Measurements from ENCODE around the gene MRAP. TPM values are rescaled to one million over a fixed set of nuclear protein-coding genes. Genes with fewer than 3 reads are reported as not detected.

Gene MRAP
- total and polyA plus RNA-seq, 9 of the 15 experiments (the other 6 are each of a cell fraction or from before 2014, with no cell fraction given): 0.63 to 2.3 TPM; not detected in 7

- intact Hi-C loops (cut with micrococcal nuclease): loop anchor here (10.0 kb wide), 1 partner anchor 287 kb away; the partner anchor contains the start of gene TCP10L
These were observed 501 bp upstream of the MRAP start for GRCh38 chr21:32298148-32298559.

GRCh38 chr21:32299695-32300094 is 1.0 kb downstream of the MRAP start:
- no peak overlapping the region for H3K9ac ChIP-seq (ENCODE audit: insufficient read depth in 1 of 2, low read depth in 2 of 2, low read length in 2 of 2)
- POLR2A ChIA-PET: interaction anchor here (1.1 to 2.1 kb wide), 2 partner anchors 14 to 21 kb away, joined by 4 to 6 read pairs; partner anchors contain the start of gene MIS18A
- no peak overlapping the region for H3K27ac ChIP-seq (ENCODE audit: extremely low read depth, low read depth, low read length)
- no peak overlapping the region for H3K4me3 ChIP-seq
- peak; percentile 11 for FAIRE-seq
- H3K9me3 ChIP-seq (replicated peaks; ENCODE audit: control insufficient read depth, insufficient read depth, low read depth, low read length): peaks cover 6% of the 10 kb centered on the region
- in situ Hi-C loops (cut with MboI): no loop called here
- peaks cover 2 to 11% of the 10 kb centered on the region in 2 experiments; a peak in 4 of 5 replicates for H3K4me1 ChIP-seq (replicated peaks in 1 of 2; ENCODE audit: control insufficient read depth in 2 of 2, insufficient read depth in 2 of 2, low read length in 2 of 2)
- H3K4me2 ChIP-seq (ENCODE audit: insufficient read depth, low read length): no peak overlapping the region
- no peaks in the 10 kb centered on the region for H3K27me3 ChIP-seq (ENCODE audit: control insufficient read depth in 2 of 2, insufficient read depth in 2 of 2, low read length in 2 of 2)
- intact Hi-C loops (cut with micrococcal nuclease): loop anchor here (10.0 kb wide), 1 partner anchor 285 kb away; the partner anchor contains the start of gene TCP10L
- H3K36me3 ChIP-seq (ENCODE audit: control insufficient read depth, insufficient read depth, low read length): peaks cover 34% of the 10 kb centered on the region
- BruUV-seq (replicated peaks): no TSS peak
- no peaks in the 10 kb centered on the region for H4K20me1 ChIP-seq (replicated peaks; ENCODE audit: control insufficient read depth, insufficient read depth, low read length)
- no peak for DNase-seq (ENCODE audit: extremely low read depth in 1 of 4, low spot score in 3 of 4)
- WGBS (ENCODE audit: insufficient coverage, low coverage, missing lambda C conversion rate): 53% methylated on average over 6 of the region's 6 CpGs
- peaks cover 3% of the 10 kb centered on the region for H3K9me1 ChIP-seq (ENCODE audit: control insufficient read depth, insufficient read depth, low read length)
- H3K79me2 ChIP-seq (ENCODE audit: control insufficient read depth, insufficient read depth, low read length): no peaks in the 10 kb centered on the region
- TF ChIP-seq, protein P1, sequence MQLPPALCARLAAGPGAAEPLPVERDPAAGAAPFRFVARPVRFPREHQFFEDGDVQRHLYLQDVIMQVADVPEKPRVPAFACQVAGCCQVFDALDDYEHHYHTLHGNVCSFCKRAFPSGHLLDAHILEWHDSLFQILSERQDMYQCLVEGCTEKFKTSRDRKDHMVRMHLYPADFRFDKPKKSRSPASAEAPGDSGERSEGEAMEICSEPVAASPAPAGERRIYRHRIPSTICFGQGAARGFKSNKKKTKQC (CRISPR knock-in tag; IDR thresholded peaks at IDR 0.05): no peak
- no peak for TF ChIP-seq ZNF274 (IDR thresholded peaks at IDR 0.05; ENCODE audit: borderline replicate concordance, low read depth, low read length)
- TF ChIP-seq CBFA2T3 (IDR thresholded peaks at IDR 0.05): peak; percentile 18; the same call in 1 of the 2 replicates
- no peak for TF ChIP-seq DNMT1 (IDR thresholded peaks at IDR 0.05)
- peak; percentile 20 for TF ChIP-seq MEIS2 (IDR thresholded peaks at IDR 0.05; ENCODE audit: partially characterized antibody)
- peak; percentile 64 for TF ChIP-seq BHLHE40 (IDR thresholded peaks at IDR 0.05; ENCODE audit: low read length)
- TF ChIP-seq, protein P2, sequence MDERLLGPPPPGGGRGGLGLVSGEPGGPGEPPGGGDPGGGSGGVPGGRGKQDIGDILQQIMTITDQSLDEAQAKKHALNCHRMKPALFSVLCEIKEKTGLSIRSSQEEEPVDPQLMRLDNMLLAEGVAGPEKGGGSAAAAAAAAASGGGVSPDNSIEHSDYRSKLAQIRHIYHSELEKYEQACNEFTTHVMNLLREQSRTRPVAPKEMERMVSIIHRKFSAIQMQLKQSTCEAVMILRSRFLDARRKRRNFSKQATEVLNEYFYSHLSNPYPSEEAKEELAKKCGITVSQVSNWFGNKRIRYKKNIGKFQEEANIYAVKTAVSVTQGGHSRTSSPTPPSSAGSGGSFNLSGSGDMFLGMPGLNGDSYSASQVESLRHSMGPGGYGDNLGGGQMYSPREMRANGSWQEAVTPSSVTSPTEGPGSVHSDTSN (CRISPR knock-in tag; IDR thresholded peaks at IDR 0.05; ENCODE audit: low read depth): no peak
- TF ChIP-seq, protein P2 (tag; conservative IDR thresholded peaks at IDR 0.05; ENCODE audit: low read depth): 0 out of 2 replicates have a peak, but pooled peaks have one; percentile 23
- H2AFZ ChIP-seq (ENCODE audit: low read depth, low read length): no peak overlapping the region
- ATAC-seq: no peak
- CTCF ChIA-PET (ENCODE audit: low intra/inter-chr PET ratio): no interaction called here

More at GRCh38 chr21:32298148-32298559, 501 bp upstream of the MRAP start:
- WGBS (ENCODE audit: insufficient coverage, low coverage, missing lambda C conversion rate): 74% methylated on average over 6 of the region's 6 CpGs
- Histone ChIP-seq H3K4me3 (no peak overlapping the region), H3K27me3 (ENCODE audit: control insufficient read depth in 2 of 2, insufficient read depth in 2 of 2, low read length in 2 of 2) (no peaks in the 10 kb centered on the region), H3K9me3 (replicated peaks; ENCODE audit: control insufficient read depth, insufficient read depth, low read depth, low read length) (peaks cover 6% of the 10 kb centered on the region), H3K79me2 (ENCODE audit: control insufficient read depth, insufficient read depth, low read length) (no peaks in the 10 kb centered on the region), H2AFZ (ENCODE audit: low read depth, low read length) (no peak overlapping the region), H3K4me1 (replicated peaks in 1 of 2; ENCODE audit: control insufficient read depth in 2 of 2, insufficient read depth in 2 of 2, low read length in 2 of 2) (peaks cover 2 to 11% of the 10 kb centered on the region in 2 experiments; a peak in 4 of 5 replicates), H3K36me3 (ENCODE audit: control insufficient read depth, insufficient read depth, low read length) (peaks cover 27% of the 10 kb centered on the region), H3K4me2 (ENCODE audit: insufficient read depth, low read length) (no peak overlapping the region), H3K27ac (ENCODE audit: extremely low read depth, low read depth, low read length) (no peak overlapping the region), H3K9me1 (ENCODE audit: control insufficient read depth, insufficient read depth, low read length) (peaks cover 3% of the 10 kb centered on the region), H3K9ac (ENCODE audit: insufficient read depth in 1 of 2, low read depth in 2 of 2, low read length in 2 of 2) (no peak overlapping the region), H4K20me1 (replicated peaks; ENCODE audit: control insufficient read depth, insufficient read depth, low read length) (no peaks in the 10 kb centered on the region)
- in situ Hi-C loops (cut with MboI): no loop called here
- ATAC-seq (no peak), FAIRE-seq (no peak), DNase-seq (ENCODE audit: extremely low read depth in 1 of 4, low spot score in 3 of 4) (no peak)
- TF ChIP-seq EGR1 (conservative IDR thresholded peaks at IDR 0.05) (no peak), CEBPB (tag; IDR thresholded peaks at IDR 0.05) (peak; percentile 58; the same call in 1 of the 2 replicates)
- POLR2A ChIA-PET: interaction anchor here (1.1 to 2.1 kb wide), 2 partner anchors 9 to 19 kb away, joined by 4 to 7 read pairs; partner anchors contain the start of gene MIS18A
- no TSS peak for BruUV-seq (replicated peaks)
- CTCF ChIA-PET (ENCODE audit: low intra/inter-chr PET ratio): no interaction called here

Data from K562 (cell line).